ENCODE results near the gene SUGCT.

SUGCT gene

DNA sequence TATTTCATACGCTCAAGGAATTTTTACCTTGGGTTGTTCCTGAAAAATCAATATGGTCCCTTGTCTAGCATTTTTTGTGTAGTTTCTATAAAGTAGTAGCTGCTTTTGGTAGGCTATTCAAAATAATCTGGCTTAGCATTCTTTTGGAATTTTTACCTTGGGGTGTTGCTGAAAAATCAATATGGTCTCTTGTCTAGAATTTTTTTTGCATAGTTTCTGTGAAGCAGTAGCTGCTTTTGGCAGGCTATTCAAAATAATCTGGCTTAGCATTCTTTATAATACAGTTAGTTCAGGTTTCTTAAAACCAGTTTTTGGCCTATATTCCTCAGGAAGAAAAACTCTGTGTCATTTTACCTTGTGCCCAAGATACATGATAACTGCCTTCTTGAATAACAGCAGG is 301.9 kb downstream of the SUGCT start:
- Histone ChIP-seq H3K4me3 (replicated peaks; ENCODE audit: insufficient read depth, low read length) (no peak overlapping the region), H3K27me3 (ENCODE audit: insufficient read depth, poor library complexity, severe bottlenecking) (no peaks in the 10 kb centered on the region), H3K27ac (replicated peaks) (no peak overlapping the region)
- no peak for TF ChIP-seq POLR2AphosphoS5 (IDR thresholded peaks at IDR 0.05; ENCODE audit: low read depth)
- TF ChIP-seq, protein P1, sequence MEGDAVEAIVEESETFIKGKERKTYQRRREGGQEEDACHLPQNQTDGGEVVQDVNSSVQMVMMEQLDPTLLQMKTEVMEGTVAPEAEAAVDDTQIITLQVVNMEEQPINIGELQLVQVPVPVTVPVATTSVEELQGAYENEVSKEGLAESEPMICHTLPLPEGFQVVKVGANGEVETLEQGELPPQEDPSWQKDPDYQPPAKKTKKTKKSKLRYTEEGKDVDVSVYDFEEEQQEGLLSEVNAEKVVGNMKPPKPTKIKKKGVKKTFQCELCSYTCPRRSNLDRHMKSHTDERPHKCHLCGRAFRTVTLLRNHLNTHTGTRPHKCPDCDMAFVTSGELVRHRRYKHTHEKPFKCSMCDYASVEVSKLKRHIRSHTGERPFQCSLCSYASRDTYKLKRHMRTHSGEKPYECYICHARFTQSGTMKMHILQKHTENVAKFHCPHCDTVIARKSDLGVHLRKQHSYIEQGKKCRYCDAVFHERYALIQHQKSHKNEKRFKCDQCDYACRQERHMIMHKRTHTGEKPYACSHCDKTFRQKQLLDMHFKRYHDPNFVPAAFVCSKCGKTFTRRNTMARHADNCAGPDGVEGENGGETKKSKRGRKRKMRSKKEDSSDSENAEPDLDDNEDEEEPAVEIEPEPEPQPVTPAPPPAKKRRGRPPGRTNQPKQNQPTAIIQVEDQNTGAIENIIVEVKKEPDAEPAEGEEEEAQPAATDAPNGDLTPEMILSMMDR (IDR thresholded peaks at IDR 0.05; ENCODE audit: insufficient read depth, low read length): no peak
- TF ChIP-seq SPI1 (IDR thresholded peaks at IDR 0.05; ENCODE audit: borderline replicate concordance, low read depth): no peak
- TF ChIP-seq GABPA (IDR thresholded peaks at IDR 0.05; ENCODE audit: low read depth): no peak
- DNase-seq (ENCODE audit: low read depth in 1 of 2, low spot score in 1 of 2): no peak

DNA sequence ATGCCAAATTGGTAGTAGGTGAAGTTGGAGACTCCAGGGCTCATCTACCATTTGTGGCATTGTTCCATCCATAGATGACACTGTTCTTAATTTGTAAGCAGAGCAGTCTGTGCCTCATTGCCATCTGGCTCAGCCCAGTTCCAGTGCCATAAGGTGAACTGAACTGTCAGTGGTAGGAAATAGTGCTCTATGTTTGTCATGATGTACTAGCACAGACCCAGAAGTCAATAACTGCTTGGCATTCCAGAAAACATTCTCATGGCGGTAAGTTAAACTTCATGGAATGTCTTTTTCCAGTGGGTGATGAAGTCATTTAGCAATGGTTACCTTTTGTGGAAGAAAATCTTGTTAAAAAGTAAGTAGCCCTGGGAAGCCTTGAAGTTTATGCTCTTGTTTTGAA is 302.7 kb downstream of the SUGCT start:
- TF ChIP-seq, protein P2, sequence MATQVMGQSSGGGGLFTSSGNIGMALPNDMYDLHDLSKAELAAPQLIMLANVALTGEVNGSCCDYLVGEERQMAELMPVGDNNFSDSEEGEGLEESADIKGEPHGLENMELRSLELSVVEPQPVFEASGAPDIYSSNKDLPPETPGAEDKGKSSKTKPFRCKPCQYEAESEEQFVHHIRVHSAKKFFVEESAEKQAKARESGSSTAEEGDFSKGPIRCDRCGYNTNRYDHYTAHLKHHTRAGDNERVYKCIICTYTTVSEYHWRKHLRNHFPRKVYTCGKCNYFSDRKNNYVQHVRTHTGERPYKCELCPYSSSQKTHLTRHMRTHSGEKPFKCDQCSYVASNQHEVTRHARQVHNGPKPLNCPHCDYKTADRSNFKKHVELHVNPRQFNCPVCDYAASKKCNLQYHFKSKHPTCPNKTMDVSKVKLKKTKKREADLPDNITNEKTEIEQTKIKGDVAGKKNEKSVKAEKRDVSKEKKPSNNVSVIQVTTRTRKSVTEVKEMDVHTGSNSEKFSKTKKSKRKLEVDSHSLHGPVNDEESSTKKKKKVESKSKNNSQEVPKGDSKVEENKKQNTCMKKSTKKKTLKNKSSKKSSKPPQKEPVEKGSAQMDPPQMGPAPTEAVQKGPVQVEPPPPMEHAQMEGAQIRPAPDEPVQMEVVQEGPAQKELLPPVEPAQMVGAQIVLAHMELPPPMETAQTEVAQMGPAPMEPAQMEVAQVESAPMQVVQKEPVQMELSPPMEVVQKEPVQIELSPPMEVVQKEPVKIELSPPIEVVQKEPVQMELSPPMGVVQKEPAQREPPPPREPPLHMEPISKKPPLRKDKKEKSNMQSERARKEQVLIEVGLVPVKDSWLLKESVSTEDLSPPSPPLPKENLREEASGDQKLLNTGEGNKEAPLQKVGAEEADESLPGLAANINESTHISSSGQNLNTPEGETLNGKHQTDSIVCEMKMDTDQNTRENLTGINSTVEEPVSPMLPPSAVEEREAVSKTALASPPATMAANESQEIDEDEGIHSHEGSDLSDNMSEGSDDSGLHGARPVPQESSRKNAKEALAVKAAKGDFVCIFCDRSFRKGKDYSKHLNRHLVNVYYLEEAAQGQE (IDR thresholded peaks at IDR 0.05; ENCODE audit: insufficient replicate concordance, low read depth): no peak
- TF ChIP-seq POLR2AphosphoS5 (IDR thresholded peaks at IDR 0.05; ENCODE audit: low read depth): no peak
- TF ChIP-seq SPI1 (IDR thresholded peaks at IDR 0.05; ENCODE audit: borderline replicate concordance, low read depth): no peak
- TF ChIP-seq GABPA (IDR thresholded peaks at IDR 0.05; ENCODE audit: low read depth): no peak
- TF ChIP-seq, protein P1 (IDR thresholded peaks at IDR 0.05; ENCODE audit: insufficient read depth, low read length): no peak
- no peak overlapping the region for H3K27ac ChIP-seq (replicated peaks)
- DNase-seq (ENCODE audit: low read depth in 1 of 2, low spot score in 1 of 2): no peak
- H3K27me3 ChIP-seq (ENCODE audit: insufficient read depth, poor library complexity, severe bottlenecking): no peaks in the 10 kb centered on the region
- H3K4me3 ChIP-seq (replicated peaks; ENCODE audit: insufficient read depth, low read length): no peak overlapping the region

DNA sequence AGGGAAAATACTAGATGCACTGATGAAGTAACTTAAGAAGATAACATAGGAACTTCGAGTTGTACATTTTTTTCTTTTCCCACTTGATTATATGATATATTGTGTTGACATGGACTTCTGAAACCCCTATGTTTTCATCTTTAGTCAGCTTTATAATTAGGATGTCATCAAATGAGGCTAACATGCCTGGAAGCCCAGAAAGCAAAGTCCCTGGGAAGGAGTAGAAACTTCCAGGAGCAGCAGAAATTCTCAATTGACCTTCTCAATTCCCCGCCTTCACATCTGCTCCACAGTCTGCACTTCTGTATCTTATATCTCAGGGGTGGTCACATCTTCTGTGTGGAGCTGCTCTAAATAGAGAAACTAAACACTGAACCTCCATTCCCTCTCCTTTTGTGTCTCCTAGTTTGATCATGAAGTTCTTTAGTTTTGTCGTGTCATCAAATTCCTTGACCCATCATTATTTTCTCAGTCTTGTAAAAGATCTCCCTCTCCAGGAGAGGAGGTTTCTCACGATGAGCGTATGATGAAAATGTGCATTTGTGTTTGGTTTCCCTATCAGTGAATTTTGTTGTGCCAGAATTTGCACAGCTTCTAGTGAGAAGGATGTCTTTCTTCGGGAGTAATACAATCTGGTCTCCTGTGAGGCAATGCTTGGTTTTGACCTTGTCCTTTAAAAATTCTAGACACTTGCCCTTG is 303.3 kb downstream of the SUGCT start:
- H3K27ac ChIP-seq (replicated peaks): no peak overlapping the region
- TF ChIP-seq SPI1 (IDR thresholded peaks at IDR 0.05; ENCODE audit: borderline replicate concordance, low read depth): no peak
- TF ChIP-seq, protein P2 (IDR thresholded peaks at IDR 0.05; ENCODE audit: insufficient replicate concordance, low read depth): no peak
- TF ChIP-seq GABPA (IDR thresholded peaks at IDR 0.05; ENCODE audit: low read depth): no peak
- TF ChIP-seq, protein P1 (IDR thresholded peaks at IDR 0.05; ENCODE audit: insufficient read depth, low read length): no peak
- TF ChIP-seq POLR2AphosphoS5 (IDR thresholded peaks at IDR 0.05; ENCODE audit: low read depth): no peak

DNA sequence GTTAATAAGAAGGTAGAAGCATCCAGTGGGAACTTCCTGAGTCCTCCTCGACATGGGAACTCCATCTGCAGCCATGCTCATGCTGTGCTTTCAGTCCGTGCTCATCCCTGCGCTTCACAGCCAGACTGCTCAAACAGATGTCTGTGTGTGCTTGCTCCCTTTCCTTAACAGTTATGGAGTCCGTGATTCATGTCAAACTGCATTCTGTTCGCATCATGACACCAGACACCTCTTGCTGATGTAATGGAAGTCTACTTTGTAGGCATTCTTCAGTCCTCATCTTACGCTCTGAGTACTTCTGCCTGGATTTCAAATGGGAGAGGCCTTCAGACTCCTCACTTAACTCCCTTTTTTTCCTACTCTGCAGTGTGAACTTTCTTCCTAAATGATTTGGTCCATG is 304.9 kb downstream of the SUGCT start:
- Histone ChIP-seq H3K27ac (replicated peaks) (no peak overlapping the region), H3K4me3 (replicated peaks; ENCODE audit: insufficient read depth, low read length) (no peak overlapping the region), H3K27me3 (ENCODE audit: insufficient read depth, poor library complexity, severe bottlenecking) (no peaks in the 10 kb centered on the region)
- TF ChIP-seq, protein P2 (IDR thresholded peaks at IDR 0.05; ENCODE audit: insufficient replicate concordance, low read depth): no peak
- TF ChIP-seq, protein P1 (IDR thresholded peaks at IDR 0.05; ENCODE audit: insufficient read depth, low read length): no peak
- no peak for TF ChIP-seq GABPA (IDR thresholded peaks at IDR 0.05; ENCODE audit: low read depth)
- no peak for TF ChIP-seq SPI1 (IDR thresholded peaks at IDR 0.05; ENCODE audit: borderline replicate concordance, low read depth)
- no peak for TF ChIP-seq POLR2AphosphoS5 (IDR thresholded peaks at IDR 0.05; ENCODE audit: low read depth)
- DNase-seq (ENCODE audit: low read depth in 1 of 2, low spot score in 1 of 2): no peak

More for the DNA sequence above, 303.3 kb downstream of the SUGCT start:
- Histone ChIP-seq H3K4me3 (replicated peaks; ENCODE audit: insufficient read depth, low read length) (no peak overlapping the region), H3K27me3 (ENCODE audit: insufficient read depth, poor library complexity, severe bottlenecking) (no peaks in the 10 kb centered on the region)
- no peak for DNase-seq (ENCODE audit: low read depth in 1 of 2, low spot score in 1 of 2)
